Right lobe of liver (tissue), 6 donors: ENCODE results near the gene SDHA. TPM values are rescaled to one million over a fixed set of nuclear protein-coding genes. Genes with fewer than 3 reads are reported as not detected.

ENCODE experiments used
- ATAC-seq, 4 donors: fragments of 200-7000 bp; cut with Tn5 transposase; one replicate each; pipeline ENCODE4 v1.9.1; 2020; ENCODE audit warnings: mild to moderate bottlenecking in 4 of 4, moderate library complexity in 4 of 4
- DNase-seq, 3 donors: peaks; one replicate each; pipeline ENCODE4 v3.0.0-alpha.2; 2020
- H3K27ac ChIP-seq, 3 donors: fragments of 200-600 bp; one replicate each; pipeline ENCODE4 v1.8.0; 2022
- H3K27me3 ChIP-seq, 2 donors: fragments of 200-600 bp; one replicate each; pipeline ENCODE4 v1.8.0; 2022
- H3K36me3 ChIP-seq, 4 donors: fragments of 200-600 bp; sonication (generic) in 1 of 4; one replicate each; pipeline versions ENCODE4 v1.5.1 to v1.8.0; 2017 to 2022; ENCODE audit warnings: control low read depth in 1 of 4
- H3K4me1 ChIP-seq, 4 donors: fragments of 200-600 bp; sonication (generic) in 1 of 4; one replicate each; pipeline versions ENCODE4 v1.5.1 to v1.8.0; 2017 to 2022; ENCODE audit warnings: control low read depth in 1 of 4
- H3K4me3 ChIP-seq, 3 donors: fragments of 200-600 bp; one replicate each; pipeline ENCODE4 v1.8.0; 2022
- H3K9me3 ChIP-seq, 4 donors: fragments of 200-600 bp; sonication (generic) in 1 of 4; one replicate each; pipeline versions ENCODE4 v1.5.1 to v1.8.0; 2017 to 2022; ENCODE audit warnings: control low read depth in 1 of 4
- CTCF ChIP-seq, 4 donors: fragments of 200-600 bp in 3 of 4; fragments of 450-650 bp in 1 of 4; IDR thresholded peaks; one replicate each; pipeline versions ENCODE4 v1.5.1 to v1.8.0; 2016 to 2022; ENCODE audit warnings: antibody characterized with exemption in 4 of 4, mild to moderate bottlenecking in 2 of 4
- POLR2A ChIP-seq: fragments of 450-650 bp; IDR thresholded peaks from one replicate; pipeline ENCODE4 v1.6.1; 2017; ENCODE audit warnings: antibody characterized with exemption, mild to moderate bottlenecking
- WGBS: methylation state at CpG from one replicate; pipeline ENCODE4 v1.1.6; 2018; ENCODE audit warnings: low coverage, low lambda C conversion rate; ENCODE audit not compliant: insufficient coverage; ENCODE audit errors: missing lambda C conversion rate; 5-methylcytosine and 5-hydroxymethylcytosine counted together
- intact Hi-C, 2 donors: fragments of 100-400 bp; cut with DNase I; formaldehyde crosslinking; loops; one replicate each; pipeline versions ENCODE4 v1.11.2 to v1.14.1; 2022
- total RNA-seq, 6 experiments: library from RNA; depleted of rRNA in 2 of 6; stranded (reverse); fragments of >200 nt in 2 of 6; fragmentation: NEBNext Ultra II Directional in 3 of 6; extraction: Animal tissue kit (Norgen Biotek cat#: 25700) in 3 of 6; gene quantifications; one replicate each; pipeline versions ENCODE4 v1.1.0 to v1.2.4, GENCODE V29; 2016 to 2023
- donor health status: DM: no; HTN: yes; CAD: no.
- donor health status: DM: no; HTN: no; CAD: no.
- donor health status: DM: no; HTN: no; CAD: no.
- donor health status: DM: no; HTN: yes; CAD: no.
- donor health status: DM: no; HTN: yes; CAD: no.

Gene SDHA
- total RNA-seq, 6 experiments from 2014 or later: 165 to 223 (median 188) TPM

- Histone ChIP-seq H3K4me3 (no peak overlapping the region), H3K27me3 (no peaks in the 10 kb centered on the region), H3K36me3 (peaks cover 0 to 8% (median 3%) of the 10 kb centered on the region in 4 donors), H3K4me1 (no peaks in the 10 kb centered on the region), H3K9me3 (no peaks in the 10 kb centered on the region), H3K27ac (no peak overlapping the region)
- TF ChIP-seq POLR2A (no peak), CTCF (IDR thresholded peaks at IDR 0.05) (no peak)
- intact Hi-C loops: no loop called here
- no CpG with 5 or more reads among the region's 4 CpGs for WGBS
- no peak for ATAC-seq
- peak in 1 of 3 donors; percentile 26 for DNase-seq
Observed at GRCh38 chr5:200985-201384, 17.1 kb upstream of the SDHA start.

GRCh38 chr5:201672-202071 lies 16.4 kb upstream of the SDHA start:
- no peak for ATAC-seq
- H3K27ac ChIP-seq: no peak overlapping the region
- H3K4me3 ChIP-seq: no peak overlapping the region
- no peak for TF ChIP-seq POLR2A
- TF ChIP-seq CTCF (IDR thresholded peaks at IDR 0.05): no peak
- H3K27me3 ChIP-seq: no peaks in the 10 kb centered on the region
- peak in 1 of 3 donors; percentile 23 for DNase-seq
- H3K9me3 ChIP-seq: no peaks in the 10 kb centered on the region
- 98% methylated on average over 6 of the region's 8 CpGs for WGBS
- H3K36me3 ChIP-seq: peaks cover 0 to 8% (median 3%) of the 10 kb centered on the region in 4 donors
- intact Hi-C loops: no loop called here
- no peaks in the 10 kb centered on the region for H3K4me1 ChIP-seq

GRCh38 chr5:203246-203930 lies 14.7 kb upstream of the SDHA start:
- no peak for DNase-seq
- Histone ChIP-seq H3K9me3 (no peaks in the 10 kb centered on the region), H3K36me3 (peaks cover 0 to 8% (median 3%) of the 10 kb centered on the region in 4 donors), H3K27ac (no peak overlapping the region), H3K4me3 (no peak overlapping the region), H3K27me3 (no peaks in the 10 kb centered on the region), H3K4me1 (no peaks in the 10 kb centered on the region)
- ATAC-seq: no peak
- TF ChIP-seq POLR2A (no peak), CTCF (IDR thresholded peaks at IDR 0.05) (no peak)
- intact Hi-C loops: no loop called here
- WGBS: 83% methylated on average over 1 of the region's 26 CpGs

GRCh38 chr5:204001-204400 lies 14.1 kb upstream of the SDHA start:
- WGBS: 80% methylated on average over 4 of the region's 6 CpGs
- intact Hi-C loops: no loop called here
- no peak overlapping the region for H3K4me3 ChIP-seq
- H3K9me3 ChIP-seq: no peaks in the 10 kb centered on the region
- no peak overlapping the region for H3K27ac ChIP-seq
- TF ChIP-seq POLR2A (no peak), CTCF (IDR thresholded peaks at IDR 0.05) (no peak)
- no peak for ATAC-seq
- no peaks in the 10 kb centered on the region for H3K4me1 ChIP-seq
- H3K36me3 ChIP-seq: peaks cover 0 to 8% (median 3%) of the 10 kb centered on the region in 4 donors
- H3K27me3 ChIP-seq: no peaks in the 10 kb centered on the region
- DNase-seq: peak in 1 of 3 donors; percentile 20
